Hippocampal formation (tissue), 2 donors: ENCODE data around the gene MAP3K10.
"Not testable (repeated sequence)": the region's sequence is repeated elsewhere in the genome, so short reads cannot be mapped to it uniquely, and the experiment has no call there.

Source experiments
- DNase-seq, 2 donors: peaks; one replicate each; lab custom pipeline; 2025; lab: John Stamatoyannopoulos, UW

Gene MAP3K10

GRCh38 chr19:40217027-40217810, 26.0 kb downstream of the MAP3K10 start:
- DNase-seq: no peak

- DNase-seq: peak in 1 of 2 donors; percentile 24
Observed at GRCh38 chr19:40217934-40218890, 27.0 kb downstream of the MAP3K10 start, which contains the start of gene TTC9B. Gene TTC9B (minus strand): TSS chr19:40218384. CDS start chr19:40218381, 3 bp downstream.

- not testable (repeated sequence) for DNase-seq
Observed at GRCh38 chr19:40219029-40219428, 27.8 kb downstream of the MAP3K10 start.

- DNase-seq: no peak
Observed at GRCh38 chr19:40219721-40220276, 28.6 kb downstream of the MAP3K10 start.

GRCh38 chr19:40220674-40221073, 29.4 kb downstream of the MAP3K10 start:
- DNase-seq: no peak

GRCh38 chr19:40221858-40222619, 30.8 kb downstream of the MAP3K10 start:
- peak; percentile 75 to 87 for DNase-seq

GRCh38 chr19:40223135-40223822, 32.1 kb downstream of the MAP3K10 start:
- DNase-seq: no peak

- no peak for DNase-seq
Observed at GRCh38 chr19:40224342-40225150, 33.3 kb downstream of the MAP3K10 start.

- no peak for DNase-seq
Observed at GRCh38 chr19:40225440-40226305, 34.4 kb downstream of the MAP3K10 start.

GRCh38 chr19:40228346-40228745, 37.1 kb downstream of the MAP3K10 start:
- DNase-seq: no peak

GRCh38 chr19:40228863-40229262, 37.6 kb downstream of the MAP3K10 start:
- DNase-seq: no peak

GRCh38 chr19:40229484-40229883, 38.3 kb downstream of the MAP3K10 start:
- no peak for DNase-seq

GRCh38 chr19:40229926-40230417, 38.7 kb downstream of the MAP3K10 start:
- DNase-seq: no peak

GRCh38 chr19:40231057-40231456, 39.8 kb downstream of the MAP3K10 start:
- DNase-seq: no peak

GRCh38 chr19:40231544-40232424, 40.6 kb downstream of the MAP3K10 start:
- DNase-seq: no peak

- no peak for DNase-seq
Observed at GRCh38 chr19:40232479-40232878, 41.3 kb downstream of the MAP3K10 start.

GRCh38 chr19:40232949-40233810, 42.0 kb downstream of the MAP3K10 start:
- no peak for DNase-seq
